Placental epithelial cell (primary cell): ENCODE data around the gene PAGE3. TPM values are rescaled to one million over a fixed set of nuclear protein-coding genes. Genes with fewer than 3 reads are reported as not detected.

Experiments used
- total RNA-seq: library from RNA; depleted of rRNA; stranded (reverse); fragments of >200 nt; gene quantifications from 2 replicates; pipeline ENCODE4 v1.2.3, GENCODE V29; 2012

PAGE3 gene
- total RNA-seq, result not detected in 2 replicates

DNA sequence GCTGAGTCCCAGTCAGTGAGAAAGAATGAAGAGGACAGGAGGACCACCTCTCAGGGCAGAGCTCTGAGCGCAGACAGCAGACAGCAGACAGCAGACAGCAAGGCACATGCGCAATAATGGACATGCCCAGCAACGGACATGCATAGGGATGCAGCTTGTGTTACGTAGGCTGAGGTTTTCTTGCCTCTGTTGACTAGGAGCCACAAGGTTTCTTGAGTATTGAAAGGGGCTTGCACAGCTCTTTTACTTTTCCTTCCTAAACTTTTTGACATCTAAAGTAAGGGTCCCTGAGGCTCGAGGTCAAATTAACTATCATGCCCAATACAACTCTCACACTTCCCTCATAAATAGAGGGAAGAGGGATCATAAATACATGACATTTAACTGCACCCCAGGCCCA, at the start of gene PAGE3:
PAGE3 (minus strand) TSS at position 101 of the 400 bp plus-strand sequence. CDS start 1,013 bp downstream, outside the sequence.

DNA sequence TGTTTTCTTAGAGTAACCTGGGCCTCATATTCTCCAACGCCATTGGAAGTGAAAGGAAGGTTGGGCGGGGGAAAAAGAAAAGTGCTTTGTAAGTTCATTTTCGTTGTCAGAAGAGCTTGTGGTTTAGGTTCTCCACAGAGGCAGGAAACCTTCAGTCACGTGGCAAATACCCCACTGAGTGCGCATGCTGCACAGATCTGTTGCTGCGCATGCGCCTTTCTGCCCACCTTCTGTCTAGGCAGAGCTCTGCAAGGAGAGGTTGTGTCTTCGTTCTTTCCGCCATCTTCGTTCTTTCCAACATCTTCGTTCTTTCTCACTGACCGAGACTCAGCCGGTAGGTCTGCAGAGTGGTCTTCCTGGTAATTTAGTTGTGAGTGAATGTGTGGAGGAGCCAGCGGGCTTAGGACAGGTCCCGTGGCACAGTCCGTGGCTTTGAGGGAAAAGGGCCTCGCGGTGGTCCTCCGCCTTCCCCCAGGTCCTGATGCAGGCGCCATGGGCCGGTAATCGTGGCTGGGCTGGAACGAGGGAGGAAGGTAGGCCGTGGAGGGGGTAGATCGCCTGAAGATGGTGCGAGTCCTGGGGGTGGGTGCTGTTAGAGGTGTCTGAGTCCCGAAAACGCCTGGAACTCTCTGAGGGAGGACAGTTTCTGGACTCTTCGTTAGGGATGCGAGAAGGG, 44.5 kb downstream of the PAGE3 start, which contains the start of gene PAGE5:
PAGE5 (plus strand) TSS at position 228 of the 676 bp plus-strand sequence. CDS start 1,037 bp downstream, outside the sequence.

Other genes with a start within 250 kb of the PAGE3 start
- gene ALAS2, start 233.9 kb downstream of the PAGE3 start, total RNA-seq, result not detected in 2 replicates
- gene PAGE2B, start 189.9 kb downstream of the PAGE3 start, total RNA-seq, result not detected in 2 replicates
- gene PAGE2, start 175.9 kb downstream of the PAGE3 start, total RNA-seq, result not detected in 2 replicates
- gene PAGE5, start 44.6 kb downstream of the PAGE3 start, total RNA-seq, result not detected in 2 replicates
- gene MAGEH1, start 187.2 kb upstream of the PAGE3 start, total RNA-seq, result 57.0 and 58.1 TPM in 2 replicates
- gene USP51, start 224.9 kb upstream of the PAGE3 start, total RNA-seq, result 2.3 and 7.1 TPM in 2 replicates